Measurements from ENCODE around the gene CHPF.

CHPF gene

DNA sequence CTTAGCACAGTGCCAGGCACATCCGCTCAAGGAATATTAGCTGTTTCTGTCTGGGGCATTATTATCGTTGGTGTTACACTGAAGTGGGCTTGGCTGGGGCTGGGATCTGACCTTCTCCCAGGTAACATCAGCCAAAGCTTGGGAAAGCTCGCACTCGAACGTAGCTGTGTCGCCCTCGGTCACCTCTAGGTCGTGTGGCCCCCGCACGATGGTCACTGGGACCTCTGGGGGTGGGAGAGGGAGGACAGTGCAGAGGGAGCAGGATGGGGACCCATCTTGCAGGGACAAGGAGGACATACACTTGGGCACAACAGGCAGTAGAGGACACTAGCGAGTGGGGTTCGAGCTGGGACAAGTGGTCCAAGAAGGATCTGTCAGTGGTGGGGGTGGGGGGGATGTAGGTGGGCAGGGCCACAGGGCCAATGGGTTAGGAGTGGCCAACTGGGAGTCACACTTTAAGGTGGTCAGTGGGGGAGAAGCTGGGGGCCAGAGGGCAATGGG is 9.9 kb upstream of the CHPF start:
- no peak overlapping the region for H3K4me3 ChIP-seq (ENCODE audit: low read depth, low read length)
- no peak for DNase-seq (ENCODE audit: low read depth)

DNA sequence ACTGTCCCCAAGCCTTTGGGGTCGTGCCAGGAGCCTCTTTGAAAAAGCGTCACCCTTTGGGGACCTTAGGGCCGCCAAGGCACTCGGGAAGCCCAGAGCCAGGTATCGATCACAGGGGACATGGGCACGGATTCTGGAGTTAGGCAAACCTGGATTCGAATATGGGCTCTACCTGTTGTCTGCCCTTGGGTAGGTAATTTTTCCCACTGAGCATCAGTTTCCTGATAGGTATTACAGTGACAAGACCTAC is 9.5 kb upstream of the CHPF start:
- H3K4me3 ChIP-seq (ENCODE audit: low read depth, low read length), result peak overlapping the region; percentile 71
- no peak for DNase-seq (ENCODE audit: low read depth)

DNA sequence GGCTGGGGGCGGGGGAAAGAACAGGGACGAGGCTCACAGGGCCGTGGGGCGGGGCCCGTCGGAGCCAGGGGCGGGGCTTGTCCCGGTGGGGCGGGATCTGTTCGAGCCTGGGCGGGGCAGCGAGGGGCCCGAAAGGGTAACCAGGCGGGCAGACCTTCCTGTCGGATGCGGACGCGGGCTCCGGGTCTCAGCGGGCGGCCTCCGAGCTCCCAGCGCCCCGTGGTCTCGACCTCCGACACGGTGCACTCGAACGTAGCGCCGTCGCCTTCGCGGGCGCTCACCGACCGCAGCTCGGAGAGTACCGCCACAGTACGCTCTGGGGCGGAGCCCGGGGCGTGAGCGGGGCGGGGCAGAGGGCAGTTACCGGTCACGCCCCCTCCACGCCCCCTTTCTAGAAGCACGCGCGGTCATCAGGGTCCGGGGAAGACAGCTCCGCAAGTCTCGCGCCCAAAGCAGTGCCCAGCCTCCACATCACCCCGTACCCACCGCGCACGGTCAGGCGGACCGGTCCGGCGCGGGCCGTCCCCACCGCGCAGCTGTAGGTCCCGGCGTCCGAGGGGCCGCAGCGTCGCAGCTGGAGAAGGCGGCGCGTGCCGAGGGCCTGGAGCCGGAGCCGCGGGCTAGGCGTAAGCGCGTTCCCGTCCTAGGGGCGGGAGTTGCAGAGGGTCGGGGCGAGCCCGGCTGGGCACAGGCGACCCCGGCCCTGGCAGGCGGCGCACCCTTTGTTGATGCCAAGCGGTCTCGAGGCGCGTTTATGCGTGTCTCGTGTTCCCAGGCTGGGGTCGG is 9.0 kb upstream of the CHPF start:
- peak overlapping the region; percentile 71 for H3K4me3 ChIP-seq (ENCODE audit: low read depth, low read length)
- peak; percentile 43 for DNase-seq (ENCODE audit: low read depth)

DNA sequence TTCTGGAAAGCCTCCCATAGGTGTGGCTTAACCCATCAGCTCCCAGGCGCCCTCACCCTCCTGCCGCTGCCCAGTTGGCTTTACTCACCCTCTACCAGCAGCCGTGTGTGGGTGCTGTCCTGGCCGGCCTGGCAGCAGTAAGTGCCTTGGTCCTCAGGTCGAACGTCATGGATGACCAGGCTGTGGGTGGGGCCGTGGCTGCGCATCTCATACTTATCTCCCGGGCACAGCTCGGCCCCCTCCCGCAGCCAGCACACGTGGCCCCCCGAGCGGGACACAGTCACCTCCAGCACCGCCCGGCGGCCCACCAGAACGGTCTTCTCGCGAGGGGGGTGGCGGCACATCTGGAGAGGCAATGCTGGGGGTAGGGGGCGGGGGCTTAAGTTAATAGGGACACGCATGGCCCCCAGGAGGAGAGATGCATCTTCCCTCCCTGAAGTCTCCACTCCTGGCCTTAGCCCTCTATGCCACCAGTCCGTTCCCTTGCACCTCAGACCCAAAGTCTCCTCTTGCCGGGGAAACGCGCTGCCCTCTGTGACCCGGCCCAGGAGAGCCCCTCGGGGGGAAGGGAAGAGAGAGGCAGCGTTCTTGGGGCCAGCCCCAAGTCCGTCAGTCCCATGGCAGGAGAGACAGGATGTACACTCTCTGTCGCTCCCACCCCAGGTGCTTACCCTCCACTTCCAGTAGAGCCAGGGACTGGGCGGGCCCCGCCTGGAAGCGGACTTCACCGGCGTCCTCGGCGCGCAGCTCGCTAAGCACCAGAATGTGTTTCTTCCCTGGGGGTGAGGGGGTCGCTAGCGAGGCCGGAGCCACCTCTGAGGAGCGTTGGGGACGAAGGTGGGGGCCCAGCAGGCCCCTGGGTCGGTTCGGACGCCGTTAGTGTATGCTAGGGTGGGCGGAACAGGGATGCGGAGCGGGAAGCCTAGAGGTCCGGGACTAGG is 8.1 kb upstream of the CHPF start:
- H3K4me3 ChIP-seq (ENCODE audit: low read depth, low read length), result peak overlapping the region; percentile 71

DNA sequence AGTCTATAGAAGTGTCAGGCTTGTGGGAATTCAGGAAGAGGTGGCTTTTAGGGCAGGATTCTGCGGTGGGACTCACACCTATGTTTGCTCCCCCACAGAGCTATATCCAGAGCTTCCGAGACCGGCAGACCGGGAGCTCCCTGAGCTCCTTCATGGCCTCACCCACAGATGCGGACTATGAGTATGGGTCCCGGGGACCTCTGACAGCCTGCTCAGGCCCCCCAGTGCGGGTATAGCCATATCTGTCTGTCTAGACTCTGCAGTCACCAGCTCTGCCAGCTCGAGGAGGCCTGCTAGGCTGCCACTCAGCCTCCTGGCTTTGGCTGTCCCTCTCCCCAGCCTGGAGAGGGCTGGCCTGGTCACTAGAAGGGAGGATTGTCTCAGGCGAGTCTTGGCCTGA is 6.0 kb upstream of the CHPF start:
- no peak for DNase-seq (ENCODE audit: low read depth)
- no peak overlapping the region for H3K4me3 ChIP-seq (ENCODE audit: low read depth, low read length)

More for the DNA sequence above, 8.1 kb upstream of the CHPF start:
- no peak for DNase-seq (ENCODE audit: low read depth)

DNA sequence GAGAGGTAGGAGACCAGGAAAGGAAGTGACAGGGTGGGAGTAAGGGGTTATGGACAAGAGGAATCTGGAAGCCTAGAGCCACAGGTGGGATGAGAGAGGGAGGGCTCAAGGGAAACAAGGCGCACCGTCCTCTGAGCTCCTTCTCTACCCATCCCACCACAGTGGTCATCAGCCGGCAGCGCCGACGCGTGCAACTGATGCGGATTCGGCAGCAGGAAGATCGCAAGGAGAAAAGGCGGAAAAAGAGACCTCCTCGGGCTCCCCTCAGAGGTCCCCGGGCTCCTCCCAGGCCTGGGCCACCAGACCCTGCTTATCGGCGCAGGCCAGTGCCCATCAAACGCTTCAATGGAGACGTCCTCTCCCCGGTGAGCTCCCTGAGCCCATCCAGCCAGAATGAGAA is 5.4 kb upstream of the CHPF start:
- no peak overlapping the region for H3K4me3 ChIP-seq (ENCODE audit: low read depth, low read length)
- no peak for DNase-seq (ENCODE audit: low read depth)

DNA sequence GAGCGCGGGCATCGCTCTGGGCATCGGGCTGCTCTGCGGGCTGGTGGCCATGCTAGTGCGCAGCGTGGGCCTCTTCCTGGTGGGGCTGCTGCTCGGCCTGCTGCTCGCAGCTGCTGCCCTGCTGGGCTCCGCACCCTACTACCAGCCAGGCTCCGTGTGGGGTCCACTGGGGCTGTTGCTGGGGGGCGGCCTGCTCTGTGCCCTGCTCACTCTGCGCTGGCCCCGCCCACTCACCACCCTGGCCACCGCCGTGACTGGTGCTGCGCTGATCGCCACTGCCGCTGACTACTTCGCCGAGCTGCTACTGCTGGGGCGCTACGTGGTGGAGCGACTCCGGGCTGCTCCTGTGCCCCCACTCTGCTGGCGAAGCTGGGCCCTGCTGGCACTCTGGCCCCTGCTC is 4.0 kb upstream of the CHPF start:
- H3K4me3 ChIP-seq (ENCODE audit: low read depth, low read length), result no peak overlapping the region
- DNase-seq (ENCODE audit: low read depth), result no peak

DNA sequence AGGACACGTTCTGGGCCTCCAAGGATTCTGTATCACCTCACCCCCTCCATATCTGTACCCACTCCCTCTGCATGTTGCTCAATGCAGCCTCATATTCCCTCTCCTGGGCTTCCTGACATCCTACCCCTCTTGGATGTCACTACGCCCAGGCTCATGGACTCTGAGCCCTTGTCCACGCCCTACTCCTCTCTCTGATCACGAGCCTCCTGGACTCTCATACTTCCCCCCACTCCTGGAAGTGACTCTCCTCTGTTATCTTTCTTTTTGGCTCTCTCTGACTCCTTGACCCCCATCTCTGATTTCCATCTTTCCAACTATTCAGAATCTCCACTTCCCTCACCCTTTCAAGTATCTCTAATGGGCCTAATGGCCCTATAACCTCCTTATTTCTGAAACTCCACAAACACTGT is 2.3 kb upstream of the CHPF start:
- no peak overlapping the region for H3K4me3 ChIP-seq (ENCODE audit: low read depth, low read length)
- no peak for DNase-seq (ENCODE audit: low read depth)

DNA sequence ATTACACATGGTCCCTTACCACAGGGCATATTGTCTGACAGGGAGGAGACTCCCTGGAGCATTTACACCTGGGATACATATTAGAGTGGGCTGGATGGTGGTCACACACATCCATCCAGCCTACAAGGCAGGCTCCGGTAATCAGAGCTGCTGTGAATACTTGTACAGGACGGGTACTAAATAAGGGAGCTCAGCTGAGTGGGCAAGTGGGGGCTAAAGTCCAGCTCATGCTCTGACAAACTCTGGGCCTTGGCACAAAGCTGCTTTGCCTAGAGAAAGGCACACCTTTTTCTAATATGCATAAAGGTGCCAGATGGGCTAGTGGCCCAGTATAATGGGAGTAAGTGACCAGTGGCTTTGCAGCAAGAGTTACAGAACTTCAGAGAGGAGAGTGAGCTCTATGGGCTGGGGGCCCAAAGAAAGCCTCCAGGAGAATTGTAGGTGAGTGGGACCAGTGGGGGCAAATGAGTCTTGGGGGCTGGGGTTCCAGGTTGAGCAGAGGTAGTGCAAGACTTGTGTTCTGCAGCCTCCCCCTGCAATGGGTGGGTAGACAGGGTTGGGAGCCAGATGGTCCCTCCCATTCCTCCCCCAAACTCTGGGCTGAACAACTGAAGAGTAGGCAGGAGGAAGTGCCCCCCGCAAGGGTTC is 1.8 kb upstream of the CHPF start:
- no peak overlapping the region for H3K4me3 ChIP-seq (ENCODE audit: low read depth, low read length)
- no peak for DNase-seq (ENCODE audit: low read depth)

DNA sequence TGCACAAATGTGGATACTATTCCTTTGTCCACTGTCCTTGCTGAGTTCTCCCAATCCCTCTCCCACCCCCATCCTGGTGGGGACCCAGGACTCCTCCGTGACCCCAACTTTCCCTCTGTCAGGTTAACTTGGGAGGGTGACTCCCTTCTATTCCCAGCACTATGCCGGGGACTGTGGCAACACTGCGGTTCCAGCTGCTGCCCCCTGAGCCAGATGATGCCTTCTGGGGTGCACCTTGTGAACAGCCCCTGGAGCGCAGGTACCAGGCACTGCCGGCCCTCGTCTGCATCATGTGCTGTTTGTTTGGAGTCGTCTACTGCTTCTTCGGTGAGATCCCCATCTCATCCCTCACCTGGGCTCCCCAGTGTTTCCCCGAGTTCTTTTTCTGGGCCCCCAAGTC is 958 bp upstream of the CHPF start:
- peak overlapping the region; percentile 88 for H3K4me3 ChIP-seq (ENCODE audit: low read depth, low read length)
- no peak for DNase-seq (ENCODE audit: low read depth)

DNA sequence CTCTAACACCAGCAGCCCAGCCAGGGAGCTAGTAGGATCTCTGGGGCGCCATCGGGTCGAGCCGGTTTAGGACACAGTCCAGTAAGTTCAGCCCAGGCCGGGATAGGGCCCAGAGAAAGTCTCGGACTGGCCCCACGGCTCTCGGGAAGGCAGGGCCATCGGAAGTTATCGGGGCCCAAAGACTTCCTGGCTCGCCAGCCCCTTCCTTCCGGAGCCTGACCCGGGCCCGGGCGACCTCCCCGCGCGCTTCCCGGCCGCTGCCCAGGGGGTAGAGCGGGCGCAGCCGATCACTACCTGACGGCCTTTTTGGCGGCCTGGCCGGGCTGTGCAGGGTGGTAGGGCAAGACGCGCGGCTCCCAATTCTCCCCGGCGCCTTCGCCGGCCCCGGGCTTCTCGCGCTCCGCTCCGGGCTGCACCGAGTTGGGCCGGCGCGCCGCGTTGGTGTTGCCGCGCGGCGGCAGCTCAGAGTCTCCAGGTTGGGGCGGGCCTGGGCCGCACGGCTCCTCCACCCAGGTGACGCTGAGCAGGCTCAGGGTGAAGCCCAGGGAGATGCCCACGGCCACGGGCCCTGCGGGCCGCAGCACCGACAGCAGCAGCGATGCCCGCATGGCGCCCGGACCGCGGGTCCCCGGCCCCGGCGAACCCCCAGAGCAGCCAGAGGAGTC is 546 bp downstream of the CHPF start:
- peak overlapping the region; percentile 88 for H3K4me3 ChIP-seq (ENCODE audit: low read depth, low read length)
- no peak for DNase-seq (ENCODE audit: low read depth)

DNA sequence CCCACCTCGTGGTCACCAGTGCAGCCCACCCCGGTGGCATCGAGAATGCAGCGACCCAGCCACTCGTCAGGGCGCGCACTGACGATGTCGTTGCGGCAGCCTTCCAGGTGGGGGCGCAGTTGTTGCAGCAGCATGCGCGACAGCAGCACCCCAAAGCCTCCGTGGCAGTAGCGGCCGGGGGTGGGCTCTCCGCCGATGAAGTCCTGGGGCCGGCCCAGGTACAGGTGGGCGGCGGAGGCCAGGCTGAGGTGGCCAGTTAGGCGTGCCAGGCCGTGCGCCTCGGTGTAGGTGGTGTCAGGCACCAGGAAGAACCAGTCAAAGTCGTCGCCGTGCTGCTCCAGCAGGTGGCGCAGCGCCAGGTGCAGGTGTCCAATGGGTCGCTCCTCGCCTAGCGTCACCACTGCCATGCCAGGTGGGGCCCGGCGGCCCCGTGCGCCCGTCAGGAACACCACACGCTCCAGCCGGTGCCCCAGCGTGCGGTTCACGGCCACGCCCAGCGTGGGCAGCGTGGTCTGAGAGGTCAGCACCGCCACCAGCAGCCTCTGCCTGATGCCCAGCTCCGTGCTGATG is 1.9 kb downstream of the CHPF start:
- peak overlapping the region; percentile 88 for H3K4me3 ChIP-seq (ENCODE audit: low read depth, low read length)
- no peak for DNase-seq (ENCODE audit: low read depth)

DNA sequence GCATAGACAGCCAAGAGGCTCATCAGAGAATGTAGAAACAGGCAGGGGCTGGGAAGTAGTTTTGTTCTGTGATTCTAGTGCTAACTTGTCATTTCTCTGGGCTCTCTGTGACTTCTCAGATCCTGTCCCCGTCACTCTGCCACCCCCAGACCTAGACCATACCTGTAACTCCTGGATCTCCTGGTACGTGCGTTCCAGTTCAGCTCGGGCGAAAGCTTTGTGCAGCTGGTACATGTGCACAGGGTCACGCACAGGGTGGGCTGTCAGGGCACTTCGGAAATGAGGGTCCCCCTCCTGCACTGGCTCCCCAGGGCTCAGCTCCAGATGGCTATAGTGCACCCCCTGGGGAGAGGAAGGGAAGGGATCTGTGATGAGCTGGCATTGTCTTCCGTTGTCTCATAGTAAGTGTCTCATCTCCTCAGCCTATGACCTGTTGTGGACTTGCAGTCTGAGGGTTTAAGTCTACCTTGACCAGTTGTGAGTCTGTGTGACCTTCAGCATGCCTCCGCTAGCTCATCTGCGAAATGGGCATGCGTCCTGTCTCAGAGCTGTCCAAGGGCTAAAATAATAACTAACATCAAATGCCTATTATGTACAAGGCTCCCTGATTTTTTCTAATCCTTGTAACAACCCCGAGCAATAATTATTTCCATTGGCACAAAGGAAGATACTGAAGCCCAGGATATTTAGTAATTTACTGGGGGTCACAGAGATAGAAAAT is 2.7 kb downstream of the CHPF start:
- DNase-seq (ENCODE audit: low read depth), result no peak
- no peak overlapping the region for H3K4me3 ChIP-seq (ENCODE audit: low read depth, low read length)

DNA sequence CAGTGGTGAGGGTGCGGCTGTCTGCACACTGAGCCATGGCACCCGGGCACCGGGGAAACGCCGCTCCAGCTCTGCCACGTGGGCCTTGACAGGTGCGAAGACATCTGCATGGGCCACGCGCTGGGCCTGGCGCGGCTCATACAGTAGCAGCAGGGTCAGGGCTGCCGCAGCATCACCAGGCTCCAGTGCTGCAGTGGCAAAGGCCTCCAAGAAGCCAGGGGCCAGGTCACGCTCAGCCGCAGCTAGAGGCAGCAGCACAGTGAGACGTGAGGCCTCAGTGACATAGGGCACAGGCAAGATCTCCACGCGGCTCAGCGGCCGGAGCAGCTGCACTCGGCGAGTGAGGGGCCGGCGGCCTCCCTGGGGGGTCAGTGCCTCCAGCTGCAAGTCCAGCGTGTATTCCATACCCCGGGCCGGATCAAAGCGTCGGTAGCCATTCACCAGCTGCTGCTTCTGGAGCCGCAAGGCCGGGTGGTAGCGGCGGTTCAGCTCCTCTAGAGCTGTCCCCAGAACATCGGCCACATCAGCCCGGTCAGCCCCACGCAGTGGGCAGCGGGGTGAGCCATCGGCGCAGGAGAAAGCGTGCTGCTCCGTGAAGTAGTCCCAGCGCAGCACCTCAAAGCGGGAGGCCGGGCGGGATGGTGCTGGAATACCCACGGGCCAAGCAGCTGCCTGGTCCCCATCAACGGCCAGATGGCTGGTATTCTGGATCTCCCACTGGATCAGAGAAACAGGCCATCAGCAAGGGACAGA is 3.5 kb downstream of the CHPF start:
- no peak overlapping the region for H3K4me3 ChIP-seq (ENCODE audit: low read depth, low read length)
- DNase-seq (ENCODE audit: low read depth), result no peak

DNA sequence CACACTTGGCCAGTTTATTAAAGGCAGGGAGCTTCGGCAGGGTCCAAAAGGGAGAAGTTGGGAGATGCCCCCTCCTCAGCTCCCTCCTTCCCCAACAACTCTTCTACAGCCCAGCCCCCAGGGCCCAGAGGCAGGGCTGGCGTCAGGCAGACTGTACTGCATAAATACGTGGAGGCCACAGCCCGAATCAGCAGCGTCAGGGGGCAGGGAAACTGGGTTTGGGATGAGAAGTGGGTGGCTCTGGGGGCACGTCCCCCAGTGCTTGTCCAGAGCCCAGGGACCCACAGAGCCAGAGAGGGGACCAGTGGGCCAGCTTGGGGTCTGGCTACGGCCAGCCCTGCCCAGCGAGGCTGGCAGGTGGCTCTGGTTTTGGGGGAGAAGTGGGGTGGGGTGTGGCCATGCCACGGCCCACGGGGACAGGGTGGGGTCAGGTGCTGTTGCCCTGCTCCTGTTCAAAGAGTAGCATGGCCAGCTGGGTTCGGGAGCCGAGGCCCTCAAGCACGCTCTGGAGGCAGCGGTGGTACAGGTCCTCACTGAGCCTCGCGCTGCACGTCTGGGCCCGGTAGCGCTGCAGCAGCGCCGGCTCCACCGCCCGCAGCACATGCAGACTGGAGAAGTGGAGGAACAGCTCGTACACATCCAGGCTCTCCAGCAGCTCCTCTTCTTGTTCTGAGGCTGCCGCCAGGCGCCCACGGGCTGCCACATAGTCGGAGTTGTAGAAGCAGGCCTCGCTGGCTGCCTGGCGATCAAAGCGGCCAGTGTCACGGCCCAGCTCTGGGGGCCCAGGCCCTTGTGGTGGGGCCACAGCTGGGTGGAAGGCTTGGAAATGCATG is 4.4 kb downstream of the CHPF start:
- no peak overlapping the region for H3K4me3 ChIP-seq (ENCODE audit: low read depth, low read length)
- DNase-seq (ENCODE audit: low read depth), result no peak

DNA sequence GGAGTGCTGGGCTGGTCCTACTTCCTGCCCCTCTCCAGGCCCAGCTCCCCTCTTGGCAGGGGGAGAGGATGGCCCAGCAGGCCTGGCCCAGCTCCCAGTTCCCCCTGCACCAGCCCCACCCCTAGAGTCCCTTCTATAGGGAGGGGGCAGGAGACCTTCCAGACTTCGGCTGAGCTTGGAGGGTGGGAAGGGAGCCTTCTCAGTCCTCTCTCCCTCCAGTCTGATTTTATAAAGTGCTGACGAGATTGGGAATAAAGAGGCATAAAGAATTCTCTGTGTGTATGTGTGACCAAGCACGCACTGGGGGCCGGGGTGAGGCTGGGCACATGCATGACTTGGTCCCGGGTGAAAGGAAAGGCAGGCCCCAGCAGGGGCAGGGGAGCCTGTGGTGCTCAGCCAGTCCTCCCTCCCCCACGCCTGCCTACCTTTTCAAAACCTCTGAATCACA is 5.1 kb downstream of the CHPF start:
- no peak for DNase-seq (ENCODE audit: low read depth)
- no peak overlapping the region for H3K4me3 ChIP-seq (ENCODE audit: low read depth, low read length)
